ENCODE data around the gene SLC9A6. TPM values are rescaled to one million over a fixed set of nuclear protein-coding genes. Genes with fewer than 3 reads are reported as not detected.

SLC9A6 gene
- total RNA-seq, 2 donors from 2014 or later, result 16.3 to 25.8 TPM

- TF ChIP-seq, protein P1, sequence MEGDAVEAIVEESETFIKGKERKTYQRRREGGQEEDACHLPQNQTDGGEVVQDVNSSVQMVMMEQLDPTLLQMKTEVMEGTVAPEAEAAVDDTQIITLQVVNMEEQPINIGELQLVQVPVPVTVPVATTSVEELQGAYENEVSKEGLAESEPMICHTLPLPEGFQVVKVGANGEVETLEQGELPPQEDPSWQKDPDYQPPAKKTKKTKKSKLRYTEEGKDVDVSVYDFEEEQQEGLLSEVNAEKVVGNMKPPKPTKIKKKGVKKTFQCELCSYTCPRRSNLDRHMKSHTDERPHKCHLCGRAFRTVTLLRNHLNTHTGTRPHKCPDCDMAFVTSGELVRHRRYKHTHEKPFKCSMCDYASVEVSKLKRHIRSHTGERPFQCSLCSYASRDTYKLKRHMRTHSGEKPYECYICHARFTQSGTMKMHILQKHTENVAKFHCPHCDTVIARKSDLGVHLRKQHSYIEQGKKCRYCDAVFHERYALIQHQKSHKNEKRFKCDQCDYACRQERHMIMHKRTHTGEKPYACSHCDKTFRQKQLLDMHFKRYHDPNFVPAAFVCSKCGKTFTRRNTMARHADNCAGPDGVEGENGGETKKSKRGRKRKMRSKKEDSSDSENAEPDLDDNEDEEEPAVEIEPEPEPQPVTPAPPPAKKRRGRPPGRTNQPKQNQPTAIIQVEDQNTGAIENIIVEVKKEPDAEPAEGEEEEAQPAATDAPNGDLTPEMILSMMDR (IDR thresholded peaks at IDR 0.05), result no peak
- no peak overlapping the region for H3K4me3 ChIP-seq
These were observed 979 bp upstream of the SLC9A6 start for GRCh38 chrX:135984256-135984655.

GRCh38 chrX:135984791-135985156 lies 461 bp upstream of the SLC9A6 start:
- DNase-seq (ENCODE audit: low spot score), result no peak
- TF ChIP-seq, protein P1 (IDR thresholded peaks at IDR 0.05), result no peak
- no peaks in the 10 kb centered on the region for H3K4me1 ChIP-seq
- peak overlapping the region; percentile 67 to 71 for H3K4me3 ChIP-seq
- peak overlapping the region; percentile 76 to 78 for H3K27ac ChIP-seq
- no peaks in the 10 kb centered on the region for H3K27me3 ChIP-seq
- no peaks in the 10 kb centered on the region for H3K36me3 ChIP-seq
- no peaks in the 10 kb centered on the region for H3K9me3 ChIP-seq

More at GRCh38 chrX:135984256-135984655, 979 bp upstream of the SLC9A6 start:
- Histone ChIP-seq H3K36me3 (no peaks in the 10 kb centered on the region), H3K27ac (peak overlapping the region; percentile 76 to 78), H3K27me3 (no peaks in the 10 kb centered on the region), H3K4me1 (no peaks in the 10 kb centered on the region), H3K9me3 (no peaks in the 10 kb centered on the region)
- DNase-seq (ENCODE audit: low spot score), result no peak

- H3K27me3 ChIP-seq, result no peaks in the 10 kb centered on the region
- H3K27ac ChIP-seq, result peak overlapping the region; percentile 76 to 78
- TF ChIP-seq, protein P1 (IDR thresholded peaks at IDR 0.05), result no peak
- H3K4me1 ChIP-seq, result no peaks in the 10 kb centered on the region
- H3K36me3 ChIP-seq, result no peaks in the 10 kb centered on the region
- DNase-seq (ENCODE audit: low spot score), result no peak
- no peaks in the 10 kb centered on the region for H3K9me3 ChIP-seq
- H3K4me3 ChIP-seq, result peak overlapping the region; percentile 67 to 71
These were observed 707 bp downstream of the SLC9A6 start for GRCh38 chrX:135985973-135986310.

DNA sequence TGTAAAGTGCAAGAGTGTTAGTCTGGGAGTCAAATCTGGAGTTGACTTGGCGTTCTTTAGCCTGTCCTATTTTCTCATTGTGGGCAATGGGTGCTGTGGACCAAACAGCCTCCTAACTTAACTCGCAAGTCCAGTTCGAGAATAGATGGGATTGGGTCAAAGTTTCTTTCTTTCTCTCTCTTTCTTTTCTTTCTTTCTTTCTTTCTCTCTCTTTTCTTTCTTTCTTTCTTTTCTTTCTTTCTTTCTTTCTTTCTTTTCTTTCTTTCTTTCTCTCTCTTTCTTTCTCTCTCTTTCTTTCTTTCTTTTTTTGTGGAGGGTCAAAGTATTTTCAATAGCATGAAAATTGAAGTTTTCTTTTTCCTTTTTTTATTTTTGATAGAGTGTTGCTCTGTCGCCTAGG lies 3.0 kb downstream of the SLC9A6 start:
- no peak overlapping the region for H3K27ac ChIP-seq
- no peak overlapping the region for H3K4me3 ChIP-seq
- TF ChIP-seq, protein P1 (IDR thresholded peaks at IDR 0.05), result no peak
- no peaks in the 10 kb centered on the region for H3K36me3 ChIP-seq
- DNase-seq (ENCODE audit: low spot score), result no peak
- H3K4me1 ChIP-seq, result no peaks in the 10 kb centered on the region
- H3K9me3 ChIP-seq, result no peaks in the 10 kb centered on the region
- no peaks in the 10 kb centered on the region for H3K27me3 ChIP-seq

GRCh38 chrX:136015016-136015415 lies 29.8 kb downstream of the SLC9A6 start:
- H3K9me3 ChIP-seq, result no peaks in the 10 kb centered on the region
- H3K27ac ChIP-seq, result no peak overlapping the region
- H3K4me3 ChIP-seq, result no peak overlapping the region
- H3K36me3 ChIP-seq, result peaks cover 9% of the 10 kb centered on the region
- TF ChIP-seq, protein P1 (IDR thresholded peaks at IDR 0.05), result no peak
- no peaks in the 10 kb centered on the region for H3K27me3 ChIP-seq
- no peak for DNase-seq (ENCODE audit: low spot score)
- H3K4me1 ChIP-seq, result no peaks in the 10 kb centered on the region

DNA sequence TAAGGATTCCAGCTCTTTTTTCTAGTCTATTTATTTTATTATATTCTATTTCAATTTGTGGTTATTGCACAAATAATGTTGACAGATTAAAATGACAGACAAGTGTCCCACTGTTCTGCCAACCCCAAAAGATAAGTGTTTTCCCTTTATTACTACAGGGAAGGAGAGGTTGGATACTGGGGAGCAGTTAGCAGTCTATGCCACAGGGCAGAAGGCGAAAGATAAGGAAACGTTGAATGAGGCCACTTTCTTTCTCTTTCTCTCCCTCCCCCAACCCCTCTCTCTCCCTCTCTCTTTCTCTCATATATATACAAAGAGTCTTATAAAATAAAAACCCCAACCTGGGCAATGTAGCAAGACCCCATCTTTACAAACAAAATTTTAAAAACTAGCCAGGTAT lies 31.6 kb downstream of the SLC9A6 start:
- H3K36me3 ChIP-seq, result peaks cover 9% of the 10 kb centered on the region
- no peaks in the 10 kb centered on the region for H3K9me3 ChIP-seq
- H3K27me3 ChIP-seq, result no peaks in the 10 kb centered on the region
- no peak for DNase-seq (ENCODE audit: low spot score)
- no peaks in the 10 kb centered on the region for H3K4me1 ChIP-seq
- H3K27ac ChIP-seq, result no peak overlapping the region
- no peak overlapping the region for H3K4me3 ChIP-seq
- TF ChIP-seq, protein P1 (IDR thresholded peaks at IDR 0.05), result no peak

Measured in right atrium auricular region (tissue), 2 donors.